Stimulated activated CD4-positive, alpha-beta T cell treated with anti-CD3 and anti-CD28 coated beads, Interleukin-12 subunit alpha, Interleukin-12 subunit beta, amount 100 ng/mL, for 4 hours (primary cell): Measurements from ENCODE around the gene CALHM3.

Experiments
- DNase-seq: peaks from one replicate; pipeline ENCODE4 v3.0.0-alpha.2; 2020

CALHM3 gene

DNA sequence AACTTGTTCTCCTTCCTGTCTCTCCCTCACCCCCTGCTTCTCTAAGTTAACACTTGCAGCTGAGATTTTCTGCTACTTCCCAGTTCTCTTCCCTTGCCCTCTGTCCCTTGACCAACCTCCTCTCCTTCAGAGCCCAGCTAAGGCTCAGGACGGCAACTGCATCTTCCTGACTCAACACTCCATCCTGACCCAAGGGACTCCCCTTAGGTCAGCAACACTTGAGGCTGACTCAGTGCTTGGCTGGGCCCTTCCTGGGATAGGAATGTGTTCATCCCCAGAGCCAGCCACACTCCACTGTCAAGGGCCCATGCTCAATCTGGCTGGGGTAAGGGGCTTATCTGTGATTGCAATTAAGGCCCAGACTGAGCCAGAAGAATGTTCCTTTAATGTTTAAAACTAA is 30.3 kb downstream of the CALHM3 start:
- DNase-seq, result no peak

DNA sequence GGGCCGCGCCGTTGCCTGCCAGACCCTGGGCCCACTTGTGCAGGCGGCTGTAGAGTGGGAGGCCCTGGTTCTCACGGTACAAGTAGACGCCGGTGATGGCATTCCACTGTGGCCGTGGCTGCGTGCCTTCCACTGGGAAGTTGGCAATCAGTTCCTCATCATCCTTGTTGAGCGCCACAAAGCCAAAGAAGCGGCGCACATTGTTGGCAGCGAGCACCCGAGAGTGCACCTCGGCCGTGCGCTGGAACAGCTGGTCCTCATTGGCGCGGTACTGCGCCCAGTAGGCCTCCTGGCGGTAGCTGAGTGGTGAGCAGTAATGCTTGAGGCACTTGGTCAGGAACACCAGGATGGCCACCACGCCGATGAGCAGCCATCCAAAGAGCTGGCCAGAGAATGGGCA is 31.9 kb downstream of the CALHM3 start:
- no peak for DNase-seq

GRCh38 chr10:103445767-103446567 is 33.1 kb downstream of the CALHM3 start:
- no peak for DNase-seq

DNA sequence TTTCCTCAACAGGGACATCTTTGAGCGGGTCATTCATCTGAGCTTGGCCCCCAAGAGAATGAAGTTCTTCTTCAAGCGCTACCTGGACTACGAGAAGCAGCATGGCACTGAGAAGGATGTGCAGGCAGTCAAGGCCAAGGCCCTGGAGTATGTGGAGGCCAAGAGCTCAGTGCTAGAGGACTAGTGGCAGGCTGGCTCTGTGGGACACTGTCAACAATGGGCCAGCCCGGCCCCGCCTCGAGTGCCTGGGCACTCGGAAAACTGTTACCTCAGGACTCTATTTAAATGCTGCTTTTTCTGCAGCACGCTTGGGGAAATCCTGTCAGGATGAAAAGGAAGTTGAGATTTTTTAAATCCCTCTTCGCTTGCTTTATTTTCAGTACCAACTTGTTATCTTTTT is 33.7 kb downstream of the CALHM3 start:
- no peak for DNase-seq

- no peak for DNase-seq
These were observed 34.6 kb downstream of the CALHM3 start for GRCh38 chr10:103444478-103444877.

DNA sequence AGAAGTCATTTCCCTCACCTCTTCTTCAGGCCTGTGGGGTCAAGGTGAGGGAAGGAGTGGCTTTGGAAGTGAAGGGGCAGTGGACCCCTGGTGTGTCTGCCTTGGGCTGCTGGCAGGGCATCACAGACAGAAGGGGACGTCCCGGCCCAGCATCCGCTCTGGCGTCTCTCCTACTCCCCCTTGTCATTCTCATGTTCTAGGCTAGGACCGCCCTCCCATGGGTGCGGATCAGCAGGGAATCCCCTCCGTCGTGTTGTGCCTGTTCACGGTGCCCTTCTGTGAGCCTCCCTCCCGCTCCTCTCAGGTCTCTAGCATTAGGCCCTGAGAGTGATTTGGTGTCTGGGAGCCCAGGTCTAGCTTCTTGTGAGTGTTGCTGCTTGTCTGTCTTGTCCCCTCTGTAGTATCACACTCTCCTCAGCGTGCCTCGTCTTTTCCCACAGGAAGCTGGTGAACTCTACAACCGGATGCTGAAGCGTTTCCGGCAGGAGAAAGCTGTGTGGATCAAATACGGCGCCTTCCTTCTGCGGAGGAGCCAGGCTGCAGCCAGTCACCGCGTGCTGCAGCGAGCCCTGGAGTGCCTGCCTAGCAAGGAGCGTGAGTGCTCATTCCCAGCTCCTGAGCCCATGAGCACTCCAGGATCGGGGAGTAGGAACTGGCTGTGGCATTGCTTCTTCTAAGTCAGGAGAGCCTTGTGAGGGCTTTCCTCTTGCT is 35.4 kb downstream of the CALHM3 start:
- no peak for DNase-seq

DNA sequence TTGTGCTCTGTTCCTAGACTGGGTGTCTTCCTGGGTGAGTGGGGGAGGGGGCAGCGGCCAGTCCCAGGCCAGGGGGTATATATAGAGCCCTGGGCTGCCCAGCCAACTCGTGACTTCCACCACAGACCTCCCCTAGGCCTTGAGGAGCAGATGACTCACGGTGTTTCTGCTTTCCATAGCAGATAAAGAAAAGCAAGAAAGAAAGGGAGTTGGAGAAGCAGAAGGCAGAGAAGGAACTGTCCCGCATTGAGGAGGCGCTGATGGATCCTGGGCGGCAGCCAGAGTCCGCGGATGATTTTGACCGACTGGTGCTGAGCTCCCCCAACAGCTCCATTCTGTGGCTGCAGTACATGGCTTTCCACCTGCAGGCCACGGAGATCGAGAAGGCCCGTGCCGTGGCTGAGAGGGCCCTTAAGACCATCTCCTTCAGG is 37.0 kb downstream of the CALHM3 start:
- no peak for DNase-seq

DNA sequence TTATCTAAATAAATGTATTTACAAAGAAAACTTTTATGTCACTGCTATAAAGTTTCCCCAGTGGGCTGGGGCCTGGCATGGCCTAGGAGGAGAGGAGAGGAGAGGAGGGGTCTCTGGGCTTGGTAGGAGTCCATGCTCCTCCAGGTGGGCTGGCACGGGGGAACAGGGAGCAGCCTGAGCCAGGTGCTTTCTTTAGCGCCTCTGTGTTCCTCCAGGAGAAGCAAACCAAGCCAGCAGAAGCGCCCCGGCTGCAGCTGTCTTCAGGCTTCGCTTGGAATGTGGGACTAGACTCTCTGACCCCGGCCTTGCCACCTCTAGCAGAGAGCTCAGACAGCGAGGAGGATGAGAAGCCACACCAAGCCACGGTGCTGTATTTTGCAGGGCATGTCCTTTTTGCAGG is 37.4 kb downstream of the CALHM3 start:
- no peak for DNase-seq

- DNase-seq, result no peak
These were observed 37.8 kb downstream of the CALHM3 start for GRCh38 chr10:103441206-103441605.

DNA sequence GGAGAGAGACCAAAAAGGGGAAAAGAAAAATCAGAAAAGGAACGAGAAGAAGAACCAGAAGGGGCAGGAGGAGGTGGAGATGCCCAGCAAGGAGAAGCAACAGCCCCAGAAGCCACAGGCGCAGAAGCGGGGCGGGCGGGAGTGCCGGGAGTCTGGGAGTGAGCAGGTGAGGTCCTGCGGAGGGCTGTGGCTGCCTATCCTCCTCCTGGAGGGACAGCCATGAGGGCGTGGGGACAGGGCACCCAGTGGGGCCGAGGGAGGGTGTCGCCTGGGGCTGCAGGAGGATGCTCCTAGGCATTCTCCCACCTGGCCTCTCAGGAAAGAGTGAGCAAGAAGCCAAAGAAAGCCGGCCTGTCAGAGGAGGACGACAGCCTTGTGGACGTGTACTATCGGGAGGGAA is 38.6 kb downstream of the CALHM3 start:
- DNase-seq, result no peak

- DNase-seq, result no peak
These were observed 39.3 kb downstream of the CALHM3 start for GRCh38 chr10:103439776-103440175.

- no peak for DNase-seq
These were observed 45.2 kb downstream of the CALHM3 start for GRCh38 chr10:103433858-103434257.

GRCh38 chr10:103431902-103432301 is 47.1 kb downstream of the CALHM3 start:
- DNase-seq, result no peak

- DNase-seq, result no peak
These were observed 49.4 kb downstream of the CALHM3 start for GRCh38 chr10:103429647-103430046.

DNA sequence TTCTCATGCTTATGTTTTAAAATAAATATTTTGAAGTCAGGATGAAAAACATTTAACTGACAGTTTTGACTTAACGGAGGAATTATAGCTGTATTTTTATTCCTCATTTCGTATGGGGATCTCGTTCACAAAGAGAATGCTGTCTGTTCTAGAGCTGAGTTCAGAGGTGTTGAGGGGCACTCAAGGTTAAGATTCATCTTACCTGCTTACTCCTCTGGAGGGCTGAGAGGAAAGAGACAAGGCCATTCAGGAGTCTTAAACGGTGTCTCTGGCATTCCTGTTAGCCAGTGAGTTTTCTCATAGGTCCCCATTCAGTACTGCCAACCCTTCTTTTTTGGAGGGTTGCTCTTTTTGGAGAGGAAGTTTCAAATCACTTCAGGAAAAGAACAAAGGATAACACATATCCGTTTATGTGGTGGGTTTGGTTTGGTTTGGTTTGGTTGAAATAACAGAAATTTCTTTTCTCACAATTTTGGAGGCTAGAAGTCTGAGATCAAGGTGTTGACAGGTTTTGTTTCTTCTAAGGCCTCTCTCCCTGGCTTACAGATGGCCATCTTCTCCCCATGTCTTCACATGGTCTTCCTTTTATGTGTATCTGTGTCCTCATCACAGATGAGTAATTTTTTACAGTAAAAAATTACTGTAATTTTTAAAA is 49.9 kb downstream of the CALHM3 start:
- DNase-seq, result no peak

DNA sequence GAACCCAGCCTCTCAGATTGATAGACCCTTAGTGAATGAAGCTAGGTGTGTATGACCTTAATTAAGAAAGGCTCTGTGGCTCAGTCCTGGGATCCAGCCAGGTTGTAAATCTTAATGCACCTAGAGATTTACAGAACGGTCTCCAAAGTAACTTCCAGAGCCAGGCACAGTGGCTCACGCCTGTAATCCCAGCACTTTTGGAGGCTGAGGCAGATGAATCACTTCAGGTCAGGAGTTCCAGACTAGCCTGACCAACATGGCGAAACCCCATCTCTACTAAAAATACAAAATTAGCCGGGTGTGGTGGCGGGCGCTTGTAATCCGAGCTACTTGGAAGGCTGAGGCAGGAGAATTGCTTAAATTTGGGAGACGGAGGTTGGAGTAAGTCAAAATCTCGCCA is 51.2 kb downstream of the CALHM3 start:
- no peak for DNase-seq

DNA sequence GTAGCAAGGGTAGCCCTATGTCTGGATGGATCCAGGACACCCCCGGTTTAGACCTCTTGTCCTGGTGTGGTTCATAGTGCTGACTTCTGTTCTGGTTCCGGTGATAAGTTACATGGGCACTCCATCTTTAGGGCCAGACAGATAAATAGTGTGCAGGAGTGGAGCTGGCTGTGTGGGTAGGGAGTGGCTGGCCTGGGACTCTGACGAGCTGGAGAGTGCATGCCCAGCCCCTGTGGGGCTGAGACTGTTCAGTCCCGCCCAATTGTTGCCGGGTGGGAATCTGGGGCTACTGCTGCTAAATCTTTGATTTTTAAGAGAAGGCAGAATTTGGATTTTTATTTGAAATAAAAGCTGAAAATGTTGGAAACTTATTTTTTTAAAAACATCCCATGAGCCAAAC is 55.3 kb downstream of the CALHM3 start:
- no peak for DNase-seq
